ENCODE measurements around the gene CLEC18C.
"Not testable (repeated sequence)": the region's sequence is repeated elsewhere in the genome, so short reads cannot be mapped to it uniquely, and the experiment has no call there.

Gene CLEC18C

DNA sequence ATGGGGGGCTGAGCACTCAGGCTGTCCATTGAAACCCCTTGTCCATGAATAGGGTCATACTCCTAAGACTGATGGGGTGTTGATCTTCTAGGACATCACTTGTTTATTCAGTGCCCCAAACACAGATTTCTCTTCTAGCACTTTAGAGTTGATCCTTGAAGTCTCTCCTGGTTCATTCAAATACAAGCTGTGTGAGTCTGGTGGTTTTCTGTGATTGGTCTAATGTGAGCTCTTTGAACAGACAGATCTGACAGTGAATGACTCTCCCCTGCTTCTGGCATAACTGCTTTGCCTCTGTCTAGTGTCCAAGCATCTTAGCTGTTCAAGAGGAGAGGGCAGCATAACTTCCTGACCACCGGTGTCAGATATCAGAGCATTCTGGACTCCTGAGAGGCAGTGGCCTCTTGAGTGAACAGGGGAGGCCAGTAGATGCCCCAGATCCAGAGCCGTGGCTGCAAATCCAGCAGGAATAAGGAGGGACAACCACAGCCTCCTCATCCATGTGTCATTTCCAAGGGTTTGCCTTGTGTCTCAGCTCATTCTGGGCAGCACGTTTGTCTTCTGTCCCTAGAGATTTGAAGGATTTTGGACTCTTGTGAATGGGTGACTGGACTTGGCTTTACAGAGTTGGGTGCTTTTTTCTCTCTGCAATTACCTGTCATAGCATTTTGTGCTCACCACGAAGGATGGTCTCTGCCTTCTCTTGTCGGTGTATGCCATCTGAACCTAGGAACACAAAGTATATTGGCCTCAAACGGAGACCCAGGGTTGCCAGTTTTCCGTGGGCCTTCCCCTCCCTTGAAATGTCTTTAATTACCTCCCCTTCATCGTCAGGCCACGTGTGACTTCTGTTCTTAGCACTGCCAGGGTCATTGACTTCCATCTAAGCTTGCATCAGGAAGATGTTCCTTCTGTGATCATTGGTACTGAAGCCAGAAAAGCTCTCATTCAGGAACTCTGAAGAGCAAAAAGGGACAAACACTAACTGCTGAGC, 13.9 kb upstream of the CLEC18C start:
- no peak for DNase-seq (ENCODE audit: low spot score)

DNA sequence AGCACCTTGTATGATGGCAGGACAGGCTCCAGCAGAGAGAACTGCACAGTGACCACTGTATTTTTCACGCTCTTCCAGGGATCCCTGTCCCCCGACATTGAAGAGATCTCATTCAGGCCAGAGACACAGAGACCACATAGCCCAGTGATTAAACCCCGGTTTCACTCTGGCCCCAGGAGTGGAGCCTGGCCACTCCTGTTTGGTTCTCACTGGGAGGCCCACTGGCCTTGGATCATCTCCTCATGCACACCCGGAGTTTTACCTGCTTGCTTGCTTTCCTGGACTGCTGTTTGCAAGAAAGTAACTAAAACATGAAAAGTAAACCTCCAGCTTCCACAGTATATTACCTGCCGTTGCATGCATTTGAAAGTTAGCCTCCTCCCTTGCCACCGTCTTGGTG, 13.2 kb upstream of the CLEC18C start:
- no peak for DNase-seq (ENCODE audit: low spot score)

DNA sequence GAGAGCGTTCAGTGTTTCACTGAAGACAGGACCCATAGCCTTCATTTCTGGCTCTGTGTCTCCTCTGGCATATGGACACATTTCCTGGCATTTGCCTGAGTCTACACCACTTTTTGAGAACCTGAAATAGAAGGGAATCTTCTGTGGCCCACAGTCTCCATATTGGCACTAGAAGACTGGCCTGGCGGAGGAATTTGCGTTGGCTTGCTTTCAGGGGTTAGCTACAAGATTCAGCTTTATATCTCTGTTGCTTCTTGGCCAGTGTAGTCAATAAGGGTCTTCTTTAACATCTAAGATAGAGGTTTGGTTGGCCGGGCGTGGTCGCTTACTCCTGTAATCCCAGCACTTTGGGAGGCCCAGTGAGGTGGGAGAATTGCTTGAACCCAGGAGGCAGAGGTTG, 12.8 kb upstream of the CLEC18C start:
- DNase-seq (ENCODE audit: low spot score), result no peak

GRCh38 chr16:70161350-70161749, 12.2 kb upstream of the CLEC18C start:
- no peak for DNase-seq (ENCODE audit: low spot score)

- no peak for DNase-seq (ENCODE audit: low spot score)
Observed at GRCh38 chr16:70162041-70162451, 11.5 kb upstream of the CLEC18C start.

DNA sequence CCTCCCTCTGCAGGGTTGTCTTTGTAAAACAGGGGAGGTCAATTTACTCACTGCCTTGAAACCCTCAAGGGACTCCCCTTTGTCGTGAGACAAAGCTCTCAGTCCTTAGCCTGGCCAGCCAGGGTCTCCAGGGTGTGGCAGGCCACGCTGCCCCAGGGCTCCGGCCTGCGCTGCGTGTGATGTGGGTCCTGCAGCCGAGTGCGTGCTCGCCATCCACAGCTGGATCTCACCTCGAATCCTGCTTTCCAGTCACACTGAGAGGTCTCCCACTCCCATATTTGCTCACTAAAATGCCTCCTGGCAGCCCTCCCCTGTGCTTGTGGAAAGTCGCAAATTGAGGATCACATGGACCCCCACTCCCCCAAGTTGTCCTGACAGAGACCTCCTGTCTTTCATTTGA, 10.0 kb upstream of the CLEC18C start:
- DNase-seq (ENCODE audit: low spot score), result no peak

GRCh38 chr16:70166688-70167087, 6.9 kb upstream of the CLEC18C start:
- DNase-seq (ENCODE audit: low spot score), result not testable (repeated sequence)

DNA sequence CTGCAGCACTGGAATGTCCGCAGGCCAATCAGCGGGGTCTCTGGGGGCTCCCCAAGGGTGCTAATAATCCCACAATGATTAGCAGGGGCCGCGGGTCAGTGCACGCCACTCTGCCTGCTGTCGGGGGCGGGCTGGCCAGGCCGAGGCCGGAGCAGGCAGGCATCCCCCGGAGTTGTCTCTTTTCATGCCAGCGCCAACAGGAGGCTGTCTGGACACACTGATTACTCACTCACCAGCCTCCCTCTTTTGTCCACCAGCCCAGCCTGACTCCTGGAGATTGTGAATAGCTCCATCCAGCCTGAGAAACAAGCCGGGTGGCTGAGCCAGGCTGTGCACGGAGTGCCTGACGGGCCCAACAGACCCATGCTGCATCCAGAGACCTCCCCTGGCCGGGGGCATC, 329 bp downstream of the CLEC18C start:
- not testable (repeated sequence) for DNase-seq (ENCODE audit: low spot score)

GRCh38 chr16:70174387-70174932, 873 bp downstream of the CLEC18C start:
- DNase-seq (ENCODE audit: low spot score), result not testable (repeated sequence)

DNA sequence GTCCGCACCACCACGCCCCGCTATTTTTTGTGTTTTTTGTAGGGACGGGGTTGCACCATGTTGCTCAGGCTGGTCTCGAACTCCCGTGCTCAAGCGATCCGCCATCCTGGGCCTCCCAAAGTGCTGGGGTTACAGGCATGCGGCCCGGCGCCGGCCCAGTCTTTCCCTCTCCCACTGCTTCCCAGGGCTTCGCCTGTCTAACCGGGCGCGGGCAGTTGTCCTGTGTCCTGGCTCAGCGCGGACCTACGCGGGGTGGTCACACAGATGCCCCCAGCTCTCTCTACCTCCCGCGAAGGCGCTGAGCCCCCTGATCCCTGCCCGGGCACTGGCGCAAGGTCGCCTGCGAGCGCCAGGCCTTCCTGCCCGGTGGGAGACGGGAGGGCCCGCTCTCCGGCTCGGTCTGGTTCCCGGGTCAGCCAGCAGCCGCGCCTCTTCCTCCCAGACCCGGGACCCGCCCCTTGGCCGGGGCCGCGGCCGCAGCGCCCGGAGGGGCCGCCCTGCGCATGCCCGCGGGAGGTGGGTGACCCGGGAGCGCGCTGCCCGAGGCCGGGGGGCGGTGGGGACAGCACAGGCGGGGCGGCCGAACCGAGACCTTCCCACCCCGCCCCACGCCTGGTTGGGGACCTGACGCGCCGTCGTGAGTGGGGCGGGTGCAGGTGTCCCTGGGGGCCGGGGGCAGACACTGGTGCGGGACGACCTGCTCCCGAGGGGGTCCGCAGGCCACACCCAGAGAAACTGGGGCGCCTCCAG, 14.4 kb downstream of the CLEC18C start:
- DNase-seq (ENCODE audit: low spot score), result not testable (repeated sequence)

DNA sequence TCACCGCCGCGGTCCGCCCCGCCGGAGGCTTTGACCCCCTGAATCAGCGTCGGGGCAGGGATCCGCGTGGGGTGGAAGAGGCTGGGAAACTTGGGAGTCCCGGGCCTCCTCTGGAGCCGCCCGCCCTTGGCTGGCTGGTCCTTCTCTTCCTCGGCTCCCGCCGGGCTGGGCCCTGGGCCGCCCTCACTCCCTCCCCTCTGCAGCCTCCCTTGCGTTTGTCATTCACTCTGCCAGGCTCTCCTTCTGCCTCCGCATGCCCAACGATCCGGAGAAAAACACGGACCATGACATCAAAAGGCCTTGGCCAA, 15.0 kb downstream of the CLEC18C start:
- DNase-seq (ENCODE audit: low spot score), result peak; percentile 48

DNA sequence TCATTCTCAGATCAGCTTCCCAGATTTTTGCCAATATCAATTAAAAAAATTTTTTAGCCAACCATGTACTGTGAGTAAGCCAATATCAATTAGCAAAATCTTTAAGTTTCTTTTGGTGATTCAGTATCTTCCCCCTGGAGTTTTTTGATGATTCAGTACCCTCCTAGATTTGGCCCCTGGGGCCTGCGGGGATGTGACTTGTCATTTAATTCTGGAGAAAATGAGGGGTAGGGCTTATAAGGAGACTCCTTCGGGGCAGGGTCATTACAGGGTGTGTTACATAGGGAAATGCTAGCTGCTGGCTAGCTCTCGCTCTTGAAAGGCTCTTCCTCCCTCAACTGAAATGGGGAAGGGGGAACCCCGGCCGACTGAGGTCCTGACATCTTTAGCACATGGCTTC, 17.0 kb downstream of the CLEC18C start:
- DNase-seq (ENCODE audit: low spot score), result not testable (repeated sequence)

- DNase-seq (ENCODE audit: low spot score), result not testable (repeated sequence)
Observed at GRCh38 chr16:70196683-70197300, 23.2 kb downstream of the CLEC18C start.

DNA sequence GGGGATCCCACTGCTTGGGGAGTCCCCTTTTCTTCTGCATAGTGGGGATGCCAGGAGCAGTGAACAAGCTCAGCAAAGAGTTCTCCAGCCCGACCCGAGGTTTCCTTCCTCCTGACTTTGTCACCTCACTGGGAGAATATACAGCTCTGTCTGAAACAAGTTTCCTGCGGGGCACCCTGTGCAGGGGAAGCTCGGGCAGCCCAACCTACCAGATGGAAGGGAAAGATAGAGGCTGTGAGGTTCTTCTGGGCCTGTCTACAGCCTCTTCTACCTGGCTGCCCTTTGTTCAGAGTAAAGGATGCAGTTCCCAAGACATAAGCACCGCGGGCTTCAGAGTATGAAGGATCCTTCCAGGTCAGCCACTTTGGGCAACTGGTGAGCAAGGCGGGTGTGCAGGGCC, 24.0 kb downstream of the CLEC18C start:
- peak; percentile 28 for DNase-seq (ENCODE audit: low spot score)

- DNase-seq (ENCODE audit: low spot score), result not testable (repeated sequence)
Observed at GRCh38 chr16:70198230-70198629, 24.6 kb downstream of the CLEC18C start.

DNA sequence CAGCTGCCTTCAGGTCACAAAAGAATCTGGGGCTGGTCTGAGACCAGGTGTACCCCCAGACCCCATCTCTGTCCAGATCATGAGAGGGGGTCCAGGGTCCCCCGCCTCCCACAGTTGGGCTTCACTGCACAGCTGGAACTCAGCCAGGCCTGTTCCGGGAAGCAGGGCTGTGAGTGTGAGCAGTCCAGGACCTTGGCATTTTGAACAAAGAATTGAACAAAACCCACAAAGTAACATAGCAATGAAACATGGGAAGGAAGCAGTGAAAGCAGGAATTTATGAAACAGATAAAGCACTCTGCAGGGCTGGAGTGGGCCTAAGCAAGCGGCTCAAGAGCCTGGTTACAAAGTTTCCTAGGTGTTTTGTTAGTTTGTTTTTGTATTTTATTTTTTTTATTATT, 25.1 kb downstream of the CLEC18C start:
- not testable (repeated sequence) for DNase-seq (ENCODE audit: low spot score)

- DNase-seq (ENCODE audit: low spot score), result not testable (repeated sequence)
Observed at GRCh38 chr16:70199170-70199569, 25.6 kb downstream of the CLEC18C start.

- not testable (repeated sequence) for DNase-seq (ENCODE audit: low spot score)
Observed at GRCh38 chr16:70200063-70200462, 26.5 kb downstream of the CLEC18C start.

GRCh38 chr16:70203508-70203907, 29.9 kb downstream of the CLEC18C start:
- DNase-seq (ENCODE audit: low spot score), result not testable (repeated sequence)

GRCh38 chr16:70204010-70204409, 30.4 kb downstream of the CLEC18C start:
- not testable (repeated sequence) for DNase-seq (ENCODE audit: low spot score)

GRCh38 chr16:70204668-70205405, 31.2 kb downstream of the CLEC18C start:
- not testable (repeated sequence) for DNase-seq (ENCODE audit: low spot score)

GRCh38 chr16:70206382-70206781, 32.8 kb downstream of the CLEC18C start:
- not testable (repeated sequence) for DNase-seq (ENCODE audit: low spot score)
